ENCODE measurements around the gene SS18L1.

The SS18L1 gene

DNA sequence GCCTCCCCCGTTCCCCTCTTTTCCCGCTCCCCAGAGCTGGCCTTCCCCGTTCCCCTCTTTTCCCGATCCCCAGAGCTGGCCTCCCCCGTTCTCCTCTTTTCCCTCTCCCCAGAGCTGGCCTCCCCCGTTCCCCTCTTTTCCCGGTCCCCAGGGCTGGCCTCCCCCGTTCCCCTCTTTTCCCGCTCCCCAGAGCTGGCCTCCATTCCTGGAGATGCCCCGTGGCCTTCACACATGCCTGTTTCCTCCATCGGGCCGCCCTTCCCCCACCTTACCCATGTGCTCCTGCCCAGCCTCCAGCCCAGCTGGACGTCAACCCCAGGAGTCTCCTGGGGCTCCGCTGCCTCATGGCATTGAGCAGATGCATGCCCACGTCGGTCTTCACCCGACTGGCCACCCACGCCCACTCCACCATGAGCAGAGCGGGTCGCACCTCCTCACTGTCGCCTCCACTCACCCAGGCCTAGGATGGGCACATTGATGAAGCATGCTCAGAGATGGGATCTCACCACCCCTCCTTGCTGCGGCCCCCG, 8.3 kb downstream of the SS18L1 start:
- no peak for TF ChIP-seq GATA3 (IDR thresholded peaks at IDR 0.05; ENCODE audit: low read depth, low read length)
- TF ChIP-seq GATA2 (IDR thresholded peaks at IDR 0.05; ENCODE audit: low read depth, low read length): no peak

DNA sequence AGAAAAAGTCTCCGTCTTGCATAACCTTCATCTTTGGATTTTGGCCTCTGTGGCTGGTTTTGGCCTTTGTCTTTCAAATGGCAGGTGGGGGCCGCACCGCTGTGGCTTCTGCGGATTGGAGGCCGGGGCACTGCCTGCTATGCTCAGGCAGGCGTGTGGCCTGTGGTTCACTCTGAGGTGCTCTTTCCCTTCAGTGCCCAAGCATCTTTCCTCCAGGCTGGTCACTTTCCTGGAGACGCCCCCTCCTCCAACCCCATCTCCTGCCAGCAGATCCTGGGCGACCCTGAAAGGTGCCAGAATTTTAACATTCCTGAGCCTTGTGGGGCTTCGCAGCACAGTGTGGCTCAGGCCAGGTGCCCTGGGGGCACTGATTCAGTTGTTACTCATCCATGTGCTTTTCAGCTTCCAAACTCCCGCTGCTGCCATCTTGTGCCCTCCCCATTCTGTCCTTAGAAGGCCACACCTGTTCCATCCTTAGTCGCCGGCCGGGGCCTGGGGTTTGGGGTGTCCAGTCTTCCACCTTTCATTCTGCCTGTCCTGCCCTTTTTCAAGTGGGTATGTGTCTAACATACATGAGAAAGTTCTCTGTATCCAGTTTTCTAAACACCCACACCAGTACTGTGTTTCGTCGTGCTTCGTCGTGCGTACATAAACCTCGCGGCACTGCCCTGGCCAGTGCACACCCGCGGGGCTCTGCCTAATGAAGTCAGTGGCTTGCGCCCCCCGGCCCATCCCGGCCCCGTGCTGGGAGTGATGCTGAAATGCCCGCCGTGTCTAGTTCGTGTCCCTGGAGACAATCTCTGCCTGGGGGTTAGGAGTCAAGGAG, 12.1 kb downstream of the SS18L1 start:
- TF ChIP-seq GATA2 (IDR thresholded peaks at IDR 0.05; ENCODE audit: low read depth, low read length) (no peak), GATA3 (IDR thresholded peaks at IDR 0.05; ENCODE audit: low read depth, low read length) (no peak)

DNA sequence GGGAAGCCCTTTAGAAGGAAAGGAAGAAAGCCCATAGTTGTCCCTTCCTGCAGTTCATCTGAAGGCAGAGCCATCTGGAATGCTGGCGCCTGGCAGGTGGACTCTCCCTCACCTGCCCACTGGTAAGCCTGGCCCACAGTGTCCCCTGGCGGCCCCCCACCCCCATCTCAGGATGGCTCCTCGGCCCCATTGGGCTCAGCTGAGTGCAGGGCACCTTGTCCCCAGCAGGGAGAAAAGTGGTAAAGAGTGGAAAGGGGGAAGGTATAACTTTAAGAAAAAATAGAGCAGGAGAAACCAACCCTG, 12.6 kb downstream of the SS18L1 start:
- TF ChIP-seq GATA2 (IDR thresholded peaks at IDR 0.05; ENCODE audit: low read depth, low read length) (no peak), GATA3 (IDR thresholded peaks at IDR 0.05; ENCODE audit: low read depth, low read length) (no peak)

DNA sequence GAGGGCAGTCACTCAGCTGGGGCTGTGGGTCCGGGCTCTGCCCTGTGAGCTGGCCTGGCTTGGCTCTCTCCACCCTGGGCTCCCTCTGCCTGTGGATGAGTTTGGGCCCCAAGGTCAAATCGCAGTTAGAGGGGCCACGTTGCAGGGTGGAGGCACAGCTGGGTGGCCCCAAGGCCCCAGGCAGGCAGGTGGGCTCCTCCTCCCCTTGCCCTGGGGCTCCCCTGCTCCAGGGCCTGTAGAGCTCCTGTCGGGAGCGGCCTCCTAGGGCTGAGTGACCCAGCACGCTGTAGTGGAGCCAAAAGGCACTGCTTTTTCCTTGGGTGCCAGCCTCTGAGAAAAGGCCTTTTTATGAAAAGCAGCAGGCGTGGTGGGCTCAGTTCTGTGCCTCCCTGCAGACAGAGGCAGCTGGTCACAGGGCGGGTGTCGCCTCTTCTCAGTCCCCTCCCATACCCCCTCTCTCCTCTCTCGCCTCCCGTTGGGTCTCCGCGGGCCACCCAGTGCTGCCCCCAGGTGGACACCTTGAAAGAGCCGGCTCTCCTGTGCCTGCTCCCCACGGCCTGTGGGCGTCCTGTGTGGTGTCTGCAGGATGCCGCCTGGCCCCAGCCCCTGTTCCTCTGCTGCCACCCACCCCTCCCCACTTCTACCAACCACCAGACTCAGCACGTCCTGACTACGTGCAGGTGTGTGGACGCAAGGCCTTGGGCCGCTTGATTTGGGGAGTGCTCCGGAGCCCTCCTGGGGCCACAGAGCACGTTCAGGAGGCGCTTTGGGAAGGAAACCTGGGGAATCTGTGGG, 13.2 kb downstream of the SS18L1 start:
- TF ChIP-seq GATA3 (IDR thresholded peaks at IDR 0.05; ENCODE audit: low read depth, low read length) (no peak), GATA2 (IDR thresholded peaks at IDR 0.05; ENCODE audit: low read depth, low read length) (no peak)

DNA sequence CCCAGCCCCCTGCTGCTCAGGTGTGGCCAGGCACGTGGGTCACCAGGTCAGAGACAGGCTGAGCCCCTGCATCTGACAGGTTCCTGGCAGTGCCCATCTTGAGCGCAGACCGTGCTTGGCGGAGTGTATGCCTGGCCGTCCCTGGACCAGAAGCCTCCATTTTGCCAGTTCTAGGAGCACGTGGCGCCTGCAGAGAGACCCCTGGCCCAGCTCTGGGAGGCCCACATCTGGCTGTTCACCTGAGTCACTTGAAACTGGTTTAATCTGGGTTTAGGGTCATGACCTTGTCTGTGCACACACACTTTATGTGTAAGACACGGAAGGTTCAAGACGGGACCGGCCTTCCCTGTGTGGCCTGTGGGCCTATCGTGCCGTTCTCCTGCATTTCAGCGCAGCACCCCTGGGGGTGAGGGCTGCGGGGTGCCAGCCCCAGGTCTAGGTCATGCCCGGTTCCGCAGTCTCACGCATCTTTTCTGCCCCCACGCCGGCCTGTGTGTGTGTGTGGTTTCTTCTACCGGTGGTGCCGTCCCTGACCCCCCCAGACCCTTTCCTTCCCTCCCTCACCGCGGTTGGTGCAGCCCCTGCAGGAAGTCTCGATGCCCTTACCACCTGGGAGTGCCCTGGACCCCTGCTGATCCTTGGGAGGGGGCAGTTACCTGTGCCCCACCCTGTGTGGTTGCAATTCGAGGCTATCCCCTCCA, 14.0 kb downstream of the SS18L1 start:
- TF ChIP-seq GATA3 (IDR thresholded peaks at IDR 0.05; ENCODE audit: low read depth, low read length) (no peak), GATA2 (IDR thresholded peaks at IDR 0.05; ENCODE audit: low read depth, low read length) (no peak)

DNA sequence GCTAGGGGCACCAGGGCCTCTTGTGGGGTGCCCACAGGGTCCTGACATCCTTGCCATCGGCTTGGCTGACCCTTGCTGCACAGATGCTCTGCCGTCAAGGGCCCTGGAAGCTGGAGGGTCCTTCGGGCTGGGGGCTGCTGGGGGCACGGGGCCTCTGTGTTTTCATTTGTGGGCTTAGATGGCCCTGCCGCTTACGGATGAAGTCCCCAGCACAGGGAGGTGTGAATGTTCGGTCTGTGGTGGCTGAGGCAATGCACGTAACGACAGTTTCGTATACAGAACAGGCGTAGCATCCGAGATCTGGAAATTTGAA, 14.5 kb downstream of the SS18L1 start:
- TF ChIP-seq GATA2 (IDR thresholded peaks at IDR 0.05; ENCODE audit: low read depth, low read length) (no peak), GATA3 (IDR thresholded peaks at IDR 0.05; ENCODE audit: low read depth, low read length) (no peak)

DNA sequence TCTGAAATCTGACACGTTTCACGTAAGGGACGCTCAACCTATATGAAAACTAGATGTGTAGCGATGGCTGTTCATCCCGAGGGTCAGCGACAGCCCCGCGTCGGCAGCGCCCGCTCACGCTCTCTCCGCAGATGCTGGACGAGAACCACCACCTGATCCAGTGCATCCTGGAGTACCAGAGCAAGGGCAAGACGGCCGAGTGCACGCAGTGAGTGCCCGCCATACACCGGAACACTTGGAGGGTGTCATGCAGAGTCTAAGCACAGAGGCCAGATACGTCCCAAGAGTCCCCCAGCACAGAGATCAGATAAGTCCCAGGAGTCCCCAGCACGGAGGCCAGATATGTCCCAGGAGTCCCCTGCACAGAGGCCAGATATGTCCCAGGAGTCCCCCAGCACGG, 15.0 kb downstream of the SS18L1 start:
- no peak for TF ChIP-seq GATA3 (IDR thresholded peaks at IDR 0.05; ENCODE audit: low read depth, low read length)

DNA sequence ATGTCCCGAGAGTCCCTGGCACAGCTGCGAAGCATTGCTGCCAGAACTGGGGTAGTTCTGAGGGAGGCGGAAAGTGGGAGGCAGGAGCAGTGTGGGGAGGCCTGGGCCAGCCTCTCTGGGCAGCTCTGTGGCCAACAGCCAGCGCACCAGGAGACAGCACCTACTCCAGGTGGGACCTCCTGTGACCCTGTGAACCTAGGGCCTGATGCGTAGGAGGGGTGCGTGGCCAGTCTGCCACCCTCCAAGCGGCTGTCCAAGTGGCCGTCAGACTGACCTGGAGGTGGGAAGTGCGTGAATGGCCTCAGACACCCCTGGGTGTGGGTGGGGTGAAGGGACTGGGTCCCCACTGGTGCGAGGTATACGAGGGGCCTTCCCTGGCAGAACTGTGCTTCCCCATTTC, 15.5 kb downstream of the SS18L1 start:
- no peak for TF ChIP-seq GATA2 (IDR thresholded peaks at IDR 0.05; ENCODE audit: low read depth, low read length)
- TF ChIP-seq GATA3 (IDR thresholded peaks at IDR 0.05; ENCODE audit: low read depth, low read length): no peak

DNA sequence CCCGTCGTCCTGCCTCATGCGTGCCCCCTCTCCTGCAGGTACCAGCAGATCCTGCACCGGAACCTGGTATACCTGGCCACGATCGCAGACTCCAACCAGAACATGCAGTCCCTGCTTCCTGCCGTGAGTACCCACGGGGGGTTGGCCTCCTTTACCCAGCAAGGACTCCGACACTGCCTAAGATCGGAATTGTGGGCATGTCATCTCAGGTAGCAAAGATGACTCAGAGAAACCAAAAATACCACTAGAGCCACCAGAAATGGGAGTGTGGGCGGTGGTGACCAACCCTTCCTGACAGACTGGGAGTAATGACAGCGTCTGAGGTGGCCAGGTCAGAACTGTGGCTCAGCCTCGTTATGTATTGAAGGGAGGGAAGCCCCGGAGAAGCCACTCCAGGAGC, 16.3 kb downstream of the SS18L1 start:
- TF ChIP-seq GATA3 (IDR thresholded peaks at IDR 0.05; ENCODE audit: low read depth, low read length) (no peak), GATA2 (IDR thresholded peaks at IDR 0.05; ENCODE audit: low read depth, low read length) (no peak)

DNA sequence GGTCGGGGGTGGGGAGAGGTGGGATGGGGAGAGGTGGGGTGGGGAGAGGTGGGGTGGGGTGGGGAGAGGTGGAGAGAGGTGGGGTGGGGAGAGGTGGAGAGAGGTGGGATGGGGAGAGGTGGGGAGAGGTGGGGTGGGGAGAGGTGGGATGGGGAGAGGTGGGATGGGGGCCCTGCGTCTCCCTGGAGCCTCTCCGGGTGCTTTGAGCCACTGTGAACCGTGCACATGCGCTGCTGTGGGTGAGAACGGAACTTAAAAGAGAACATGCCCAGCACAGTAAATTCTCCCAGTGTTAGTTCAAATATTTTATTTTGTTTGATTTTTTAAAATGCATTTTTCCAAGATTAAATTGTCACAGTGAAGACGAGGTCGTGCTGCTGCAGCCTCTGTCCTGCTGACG, 16.7 kb downstream of the SS18L1 start:
- TF ChIP-seq GATA2 (IDR thresholded peaks at IDR 0.05; ENCODE audit: low read depth, low read length): no peak
- TF ChIP-seq GATA3 (IDR thresholded peaks at IDR 0.05; ENCODE audit: low read depth, low read length): no peak

DNA sequence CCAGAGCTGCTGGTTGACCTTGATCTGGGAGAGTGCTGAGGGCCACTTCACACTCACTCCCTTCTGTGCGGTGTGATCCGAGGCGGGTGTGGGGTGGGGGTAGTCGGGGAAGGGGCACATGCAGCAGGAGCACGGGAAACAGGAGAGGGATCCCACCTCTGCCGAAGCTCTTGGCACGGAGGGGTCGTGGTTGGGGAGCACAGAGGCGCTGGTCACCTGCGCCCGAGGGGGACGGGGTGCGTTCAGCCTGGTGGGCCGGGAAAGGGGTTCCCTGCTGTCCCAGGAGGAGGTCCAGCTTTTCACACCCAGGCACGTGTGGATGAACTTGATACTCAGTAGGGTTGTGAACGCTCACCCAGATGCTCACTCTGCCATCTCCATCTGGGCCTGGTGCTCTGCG, 17.3 kb downstream of the SS18L1 start:
- no peak for TF ChIP-seq GATA3 (IDR thresholded peaks at IDR 0.05; ENCODE audit: low read depth, low read length)
- TF ChIP-seq GATA2 (IDR thresholded peaks at IDR 0.05; ENCODE audit: low read depth, low read length): no peak

DNA sequence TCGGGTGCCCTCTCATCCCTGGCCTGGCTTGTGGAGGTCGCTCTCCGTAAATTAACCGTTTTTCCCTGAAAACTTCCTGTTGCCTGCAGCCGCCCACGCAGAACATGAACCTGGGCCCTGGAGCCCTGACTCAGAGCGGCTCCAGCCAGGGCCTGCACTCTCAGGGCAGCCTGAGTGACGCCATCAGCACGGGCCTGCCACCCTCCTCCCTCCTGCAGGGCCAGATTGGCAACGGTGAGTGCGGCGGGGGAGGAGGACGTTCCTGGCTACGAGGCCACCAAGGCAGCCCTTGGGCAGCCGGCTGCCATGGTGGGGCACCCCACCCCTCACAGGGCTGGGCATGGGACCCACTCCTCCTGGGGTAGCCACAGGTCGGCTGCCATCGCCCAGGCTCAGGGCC, 17.8 kb downstream of the SS18L1 start:
- TF ChIP-seq GATA2 (IDR thresholded peaks at IDR 0.05; ENCODE audit: low read depth, low read length) (no peak), GATA3 (IDR thresholded peaks at IDR 0.05; ENCODE audit: low read depth, low read length) (no peak)

DNA sequence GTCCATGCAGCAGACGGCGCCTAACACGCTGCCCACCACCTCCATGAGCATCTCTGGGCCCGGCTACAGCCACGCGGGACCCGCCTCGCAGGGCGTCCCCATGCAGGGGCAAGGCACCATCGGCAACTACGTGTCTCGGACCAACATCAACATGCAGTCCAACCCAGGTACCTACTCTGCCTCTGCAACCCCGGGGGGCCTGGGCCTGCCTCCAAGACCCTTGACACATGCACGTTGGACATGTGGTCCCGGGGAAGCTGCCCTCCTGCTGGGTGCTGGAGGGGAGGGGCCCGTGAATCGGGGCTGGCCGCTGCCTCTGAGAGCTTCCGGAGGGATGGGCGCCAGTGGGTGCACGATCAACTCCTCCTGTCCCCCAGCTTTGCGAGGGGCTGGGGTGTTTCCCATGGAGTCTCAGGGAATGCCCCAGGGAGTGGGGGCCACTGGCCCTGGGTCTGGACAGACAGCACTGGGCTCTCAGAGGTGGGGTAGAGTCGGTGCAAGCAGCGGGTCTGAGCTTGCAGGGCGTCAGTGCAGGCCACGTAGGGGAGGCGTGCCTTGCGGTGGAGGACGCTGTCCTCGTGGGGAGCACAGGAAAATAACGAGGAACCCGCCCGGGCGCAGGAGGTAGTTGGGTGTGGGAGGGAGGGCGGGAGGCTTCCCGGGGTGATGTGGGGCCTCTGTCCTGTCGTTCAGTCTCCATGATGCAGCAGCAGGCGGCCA, 19.4 kb downstream of the SS18L1 start:
- no peak for TF ChIP-seq GATA3 (IDR thresholded peaks at IDR 0.05; ENCODE audit: low read depth, low read length)
- no peak for TF ChIP-seq GATA2 (IDR thresholded peaks at IDR 0.05; ENCODE audit: low read depth, low read length)

DNA sequence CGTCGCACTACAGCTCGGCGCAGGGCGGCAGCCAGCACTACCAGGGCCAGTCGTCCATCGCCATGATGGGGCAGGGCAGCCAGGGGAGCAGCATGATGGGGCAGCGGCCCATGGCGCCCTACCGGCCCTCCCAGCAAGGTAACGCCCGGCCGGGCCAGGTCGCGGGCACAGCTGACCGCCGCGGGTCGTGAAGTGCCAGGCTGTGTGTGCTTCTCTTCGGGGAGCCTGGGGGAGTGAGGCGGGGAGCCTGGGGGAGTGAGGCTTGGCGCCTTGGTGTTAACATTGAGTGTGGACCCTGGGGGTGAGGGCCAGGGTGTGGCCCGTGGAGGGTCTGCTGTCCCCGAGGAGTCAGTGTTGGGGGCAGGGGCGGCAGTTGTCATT, 19.9 kb downstream of the SS18L1 start:
- TF ChIP-seq GATA3 (IDR thresholded peaks at IDR 0.05; ENCODE audit: low read depth, low read length): no peak
- TF ChIP-seq GATA2 (IDR thresholded peaks at IDR 0.05; ENCODE audit: low read depth, low read length): no peak
